NK-92 treated with Interleukin-12 subunit alpha and Interleukin-12 subunit beta, amount 100 ng/mL, for 24 hours (cell line): ENCODE results near the gene MAPKAP1.

Source experiments
- DNase-seq: peaks from one replicate; lab custom pipeline; 2025; lab: John Stamatoyannopoulos, UW

The MAPKAP1 gene

GRCh38 chr9:125674981-125675973 lies 31.7 kb downstream of the MAPKAP1 start:
- no peak for DNase-seq

GRCh38 chr9:125672876-125673275 lies 34.1 kb downstream of the MAPKAP1 start:
- DNase-seq = no peak

GRCh38 chr9:125663127-125663526 lies 43.9 kb downstream of the MAPKAP1 start:
- DNase-seq = no peak

GRCh38 chr9:125660557-125660956 lies 46.5 kb downstream of the MAPKAP1 start:
- DNase-seq = no peak

GRCh38 chr9:125659954-125660353 lies 47.1 kb downstream of the MAPKAP1 start:
- DNase-seq = no peak

GRCh38 chr9:125659201-125659840 lies 47.7 kb downstream of the MAPKAP1 start:
- no peak for DNase-seq

GRCh38 chr9:125656560-125656959 lies 50.4 kb downstream of the MAPKAP1 start:
- no peak for DNase-seq

- no peak for DNase-seq
Observed at GRCh38 chr9:125655691-125656410, 51.2 kb downstream of the MAPKAP1 start.

- DNase-seq = no peak
Observed at GRCh38 chr9:125655066-125655633, 51.9 kb downstream of the MAPKAP1 start.

GRCh38 chr9:125654121-125654520 lies 52.9 kb downstream of the MAPKAP1 start:
- DNase-seq = no peak

- DNase-seq = no peak
Observed at GRCh38 chr9:125653325-125653724, 53.7 kb downstream of the MAPKAP1 start.

GRCh38 chr9:125652759-125653158 lies 54.2 kb downstream of the MAPKAP1 start:
- no peak for DNase-seq

GRCh38 chr9:125652233-125652594 lies 54.8 kb downstream of the MAPKAP1 start:
- no peak for DNase-seq

- DNase-seq = no peak
Observed at GRCh38 chr9:125651576-125652232, 55.3 kb downstream of the MAPKAP1 start.

GRCh38 chr9:125650271-125650737 lies 56.7 kb downstream of the MAPKAP1 start:
- no peak for DNase-seq

GRCh38 chr9:125649826-125650225 lies 57.2 kb downstream of the MAPKAP1 start:
- no peak for DNase-seq

GRCh38 chr9:125649315-125649714 lies 57.7 kb downstream of the MAPKAP1 start:
- no peak for DNase-seq

- no peak for DNase-seq
Observed at GRCh38 chr9:125648294-125648693, 58.7 kb downstream of the MAPKAP1 start.

GRCh38 chr9:125646621-125647100 lies 60.3 kb downstream of the MAPKAP1 start:
- no peak for DNase-seq

GRCh38 chr9:125646217-125646616 lies 60.8 kb downstream of the MAPKAP1 start:
- no peak for DNase-seq

- no peak for DNase-seq
Observed at GRCh38 chr9:125644819-125645507, 62.0 kb downstream of the MAPKAP1 start.
